Esophagus squamous epithelium (tissue), 5 donors: ENCODE data around the gene NT5DC4. TPM values are rescaled to one million over a fixed set of nuclear protein-coding genes. Genes with fewer than 3 reads are reported as not detected.

Source experiments
- DNase-seq: peaks from one replicate; lab custom pipeline; 2025; lab: John Stamatoyannopoulos, UW
- H3K27ac ChIP-seq, 4 donors: fragments of 200-600 bp; sonication (generic); one replicate each; pipeline ENCODE4 v1.5.1; 2016 to 2019; ENCODE audit warnings: mild to moderate bottlenecking in 1 of 4
- H3K27me3 ChIP-seq, 4 donors: fragments of 200-600 bp; sonication (generic); 1 replicate in 3 of 4; 2 replicates in 1 of 4; pipeline versions ENCODE4 v1.5.1 to v1.6.0; 2017 to 2021; ENCODE audit warnings: antibody characterized with exemption in 1 of 4
- H3K36me3 ChIP-seq, 3 donors: fragments of 200-600 bp; sonication (generic); one replicate each; pipeline ENCODE4 v1.5.1; 2016 to 2019
- H3K4me1 ChIP-seq, 3 donors: fragments of 200-600 bp; sonication (generic); one replicate each; pipeline ENCODE4 v1.5.1; 2017 to 2019
- H3K4me3 ChIP-seq, 4 donors: fragments of 200-600 bp; sonication (generic); 1 replicate in 3 of 4; 2 replicates in 1 of 4; pipeline ENCODE4 v1.5.1; 2016 to 2019; ENCODE audit warnings: mild to moderate bottlenecking in 2 of 4, moderate library complexity in 1 of 4
- H3K9me3 ChIP-seq, 3 donors: fragments of 200-600 bp; sonication (generic); one replicate each; pipeline ENCODE4 v1.5.1; 2016 to 2019
- POLR2A ChIP-seq, 4 donors: fragments of 450-650 bp; IDR thresholded peaks; one replicate each; pipeline ENCODE4 v1.6.1; 2017; ENCODE audit warnings: antibody characterized with exemption in 4 of 4, mild to moderate bottlenecking in 4 of 4, moderate library complexity in 3 of 4
- WGBS, 2 donors: methylation state at CpG; one replicate each; pipeline ENCODE4 v1.1.5; 2018; 5-methylcytosine and 5-hydroxymethylcytosine counted together
- intact Hi-C: fragments of 100-400 bp; cut with DNase I; formaldehyde crosslinking; loops from one replicate; pipeline ENCODE4 v1.15.0; 2022
- total RNA-seq, 4 donors: library from RNA; depleted of rRNA; stranded (reverse); fragments of >200 nt; gene quantifications; one replicate each; pipeline ENCODE4 v1.1.0, GENCODE V29; 2016
- TF ChIP-seq, protein P1 (sequence below), 6 experiments: fragments of 450-650 bp in 4 of 6; fragments of 200-600 bp in 2 of 6; sonication (generic) in 2 of 6; IDR thresholded peaks; one replicate each; pipeline ENCODE4 v1.5.1; 2016 to 2019; ENCODE audit warnings: antibody characterized with exemption in 6 of 6, mild to moderate bottlenecking in 4 of 6, moderate library complexity in 4 of 6
- donor health status: DM: yes; HTN: yes; CAD: no.

NT5DC4 gene
- total RNA-seq, 4 donors from 2014 or later, result not detected

DNA sequence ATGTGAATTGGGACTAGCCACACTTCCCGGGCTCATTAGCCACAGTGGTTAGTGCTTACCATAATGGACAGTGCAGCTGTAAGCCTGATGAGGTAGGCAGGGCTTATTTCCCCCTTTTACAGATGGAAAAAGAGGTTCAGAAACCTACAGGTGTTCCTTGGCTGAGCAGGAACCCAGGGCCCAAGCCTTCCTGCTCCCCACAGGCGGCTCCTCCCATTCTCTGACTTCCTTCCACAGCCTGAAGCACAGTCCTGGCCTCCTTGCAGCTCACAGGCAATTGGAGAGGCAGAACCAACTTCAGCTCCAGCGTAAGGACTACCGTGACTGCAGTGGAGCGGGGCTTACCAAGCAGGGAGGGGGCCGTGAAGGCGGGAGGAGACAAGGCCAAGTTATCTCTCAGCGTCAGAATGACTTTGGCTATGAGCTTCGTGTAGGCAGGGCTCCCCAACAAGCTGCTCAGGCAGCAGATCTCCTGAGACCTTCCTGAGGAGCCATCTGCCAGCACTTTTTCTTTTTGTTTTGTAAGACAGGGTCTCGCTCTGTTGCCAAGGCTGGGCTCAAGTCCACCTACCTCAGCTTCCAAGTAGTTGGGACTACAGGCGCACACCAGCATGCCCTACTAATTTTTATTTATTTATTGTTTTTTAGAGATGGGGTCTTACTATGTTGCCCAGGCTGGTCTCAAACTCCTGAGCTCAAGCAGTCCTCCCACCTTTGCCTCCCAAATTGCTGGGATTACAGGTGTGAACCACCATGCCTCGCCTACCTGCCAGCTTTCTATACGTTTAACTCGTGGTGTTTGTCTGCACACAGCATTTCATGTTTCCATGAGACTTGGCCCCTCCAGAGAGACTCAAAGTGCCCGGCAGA lies 34.2 kb upstream of the NT5DC4 start:
- no peaks in the 10 kb centered on the region for H3K9me3 ChIP-seq
- H3K27ac ChIP-seq, result no peak overlapping the region
- no peak for TF ChIP-seq POLR2A (IDR thresholded peaks at IDR 0.05)
- TF ChIP-seq, protein P1, sequence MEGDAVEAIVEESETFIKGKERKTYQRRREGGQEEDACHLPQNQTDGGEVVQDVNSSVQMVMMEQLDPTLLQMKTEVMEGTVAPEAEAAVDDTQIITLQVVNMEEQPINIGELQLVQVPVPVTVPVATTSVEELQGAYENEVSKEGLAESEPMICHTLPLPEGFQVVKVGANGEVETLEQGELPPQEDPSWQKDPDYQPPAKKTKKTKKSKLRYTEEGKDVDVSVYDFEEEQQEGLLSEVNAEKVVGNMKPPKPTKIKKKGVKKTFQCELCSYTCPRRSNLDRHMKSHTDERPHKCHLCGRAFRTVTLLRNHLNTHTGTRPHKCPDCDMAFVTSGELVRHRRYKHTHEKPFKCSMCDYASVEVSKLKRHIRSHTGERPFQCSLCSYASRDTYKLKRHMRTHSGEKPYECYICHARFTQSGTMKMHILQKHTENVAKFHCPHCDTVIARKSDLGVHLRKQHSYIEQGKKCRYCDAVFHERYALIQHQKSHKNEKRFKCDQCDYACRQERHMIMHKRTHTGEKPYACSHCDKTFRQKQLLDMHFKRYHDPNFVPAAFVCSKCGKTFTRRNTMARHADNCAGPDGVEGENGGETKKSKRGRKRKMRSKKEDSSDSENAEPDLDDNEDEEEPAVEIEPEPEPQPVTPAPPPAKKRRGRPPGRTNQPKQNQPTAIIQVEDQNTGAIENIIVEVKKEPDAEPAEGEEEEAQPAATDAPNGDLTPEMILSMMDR (IDR thresholded peaks at IDR 0.05), result no peak
- peaks cover 0 to 27% (median 0%) of the 10 kb centered on the region in 3 donors for H3K4me1 ChIP-seq
- H3K36me3 ChIP-seq, result no peaks in the 10 kb centered on the region
- WGBS, 2 donors, result 80 to 92% methylated on average over 7 to 9 of the region's 15 CpGs
- H3K4me3 ChIP-seq, result no peak overlapping the region
- intact Hi-C loops, result no loop called here
- DNase-seq, result no peak
- H3K27me3 ChIP-seq, result no peaks in the 10 kb centered on the region

DNA sequence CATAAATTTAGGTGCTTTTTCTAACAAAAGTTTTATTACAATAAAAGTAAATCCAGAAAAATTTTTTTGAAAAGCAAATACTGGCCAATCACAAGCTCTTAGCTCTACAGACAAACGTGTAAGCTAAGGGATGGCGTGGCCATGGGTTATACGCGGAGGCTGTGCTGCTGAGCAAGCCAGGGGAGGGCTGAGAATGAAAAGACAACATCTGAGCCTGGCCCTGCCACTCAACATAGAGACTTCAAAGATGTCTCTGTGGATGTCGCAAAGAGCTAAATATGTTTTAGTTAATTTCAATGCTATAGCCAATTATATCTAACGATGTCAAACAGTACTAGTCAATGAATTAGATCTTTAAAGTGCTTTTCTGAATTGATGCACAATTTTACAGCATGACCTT lies 33.3 kb upstream of the NT5DC4 start:
- intact Hi-C loops, result no loop called here
- Histone ChIP-seq H3K36me3 (no peaks in the 10 kb centered on the region), H3K4me1 (peaks cover 0 to 36% (median 9%) of the 10 kb centered on the region in 3 donors), H3K4me3 (no peak overlapping the region), H3K27me3 (no peaks in the 10 kb centered on the region), H3K9me3 (no peaks in the 10 kb centered on the region), H3K27ac (no peak overlapping the region)
- DNase-seq, result no peak
- whole genome bisulfite sequencing, 2 donors, result 87 to 89% methylated on average over 6 of the region's 6 CpGs
- no peak for TF ChIP-seq POLR2A (IDR thresholded peaks at IDR 0.05)
- TF ChIP-seq, protein P1 (IDR thresholded peaks at IDR 0.05), result no peak

DNA sequence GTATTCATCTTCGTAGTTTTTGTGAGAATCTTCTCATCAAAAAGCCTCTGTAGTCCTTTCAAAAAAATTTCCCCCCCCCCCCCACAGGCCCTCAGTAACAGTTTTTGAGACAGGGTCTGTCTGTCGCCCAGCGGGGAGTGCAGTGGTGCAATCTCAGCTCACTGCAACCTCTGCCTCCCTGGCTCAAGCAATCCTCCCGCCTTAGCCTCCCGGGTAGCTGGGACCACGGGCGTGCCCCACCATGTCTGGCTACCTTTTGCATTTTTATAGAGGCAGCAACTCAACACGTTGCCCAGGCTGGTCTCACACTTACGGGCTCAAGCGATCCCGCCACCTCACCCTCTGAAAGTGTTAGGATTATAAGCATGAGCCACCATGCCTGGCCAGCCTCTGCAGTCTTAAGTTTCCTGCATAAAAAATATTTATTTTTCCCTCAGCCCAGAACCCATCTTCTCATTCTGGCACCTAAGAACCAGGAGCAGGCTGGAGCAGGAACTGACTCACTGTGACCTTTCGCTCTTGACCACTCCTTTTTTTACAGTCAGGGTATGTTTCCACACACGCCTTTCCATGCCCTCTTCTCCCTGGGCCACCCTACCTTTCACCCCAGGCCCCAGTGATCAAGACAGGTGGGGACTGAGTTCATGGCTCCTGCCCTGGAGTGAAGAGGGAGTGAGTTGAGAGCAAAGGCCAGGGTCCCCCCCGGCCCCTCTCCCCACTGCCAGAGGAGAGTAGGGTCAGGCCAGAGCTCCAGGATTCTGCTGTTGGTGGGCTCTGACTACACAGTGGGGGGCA lies 32.5 kb upstream of the NT5DC4 start:
- H3K4me3 ChIP-seq, result no peak overlapping the region
- H3K27ac ChIP-seq, result no peak overlapping the region
- H3K27me3 ChIP-seq, result no peaks in the 10 kb centered on the region
- H3K9me3 ChIP-seq, result no peaks in the 10 kb centered on the region
- intact Hi-C loops, result no loop called here
- WGBS, 2 donors, result 75 to 81% methylated on average over 11 to 14 of the region's 14 CpGs
- H3K36me3 ChIP-seq, result no peaks in the 10 kb centered on the region
- no peak for DNase-seq
- peaks cover 4 to 38% (median 17%) of the 10 kb centered on the region in 3 donors for H3K4me1 ChIP-seq
- TF ChIP-seq POLR2A (IDR thresholded peaks at IDR 0.05), result no peak
- TF ChIP-seq, protein P1 (IDR thresholded peaks at IDR 0.05), result no peak

DNA sequence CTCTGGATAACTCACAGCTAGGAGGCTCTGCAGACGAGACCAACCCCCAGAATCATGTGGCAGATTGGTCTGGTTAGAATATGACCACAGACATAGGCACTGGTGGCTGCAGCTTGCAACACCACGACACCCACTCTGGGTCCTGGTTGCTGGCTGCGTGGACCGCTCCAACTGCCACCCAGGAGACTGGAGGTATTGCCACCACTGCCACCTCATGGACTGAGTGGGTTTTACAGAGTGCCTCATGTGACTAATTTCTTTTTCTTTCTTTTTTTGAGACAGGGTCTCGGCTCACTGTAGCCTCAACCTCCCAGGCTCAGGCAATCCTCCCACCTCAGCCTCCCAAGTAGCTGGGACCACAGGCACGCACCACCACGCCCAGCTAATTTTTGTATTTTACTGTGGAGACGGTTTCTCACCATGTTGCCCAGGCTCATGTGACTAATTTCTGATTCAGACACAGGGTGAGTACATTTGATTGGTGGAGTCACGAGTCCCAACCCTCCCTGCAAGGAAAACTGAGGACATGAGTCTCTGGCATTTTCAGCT lies 29.9 kb upstream of the NT5DC4 start:
- intact Hi-C loops, result no loop called here
- peak overlapping the region in 3 of 4 donors; percentile 9 to 39 (median 21) for H3K4me3 ChIP-seq

More for the DNA sequence above, 29.9 kb upstream of the NT5DC4 start:
- WGBS, 2 donors, result 19 to 28% methylated on average over 9 of the region's 9 CpGs
- DNase-seq, result peak; percentile 27
- TF ChIP-seq, protein P1 (IDR thresholded peaks at IDR 0.05), result peak; percentile 51 to 87 (median 75)
- no peak for TF ChIP-seq POLR2A (IDR thresholded peaks at IDR 0.05)
- Histone ChIP-seq H3K9me3 (no peaks in the 10 kb centered on the region), H3K27me3 (no peaks in the 10 kb centered on the region), H3K36me3 (no peaks in the 10 kb centered on the region), H3K27ac (peak overlapping the region; percentile 6 to 46 (median 25)), H3K4me1 (peaks cover 4 to 31% (median 17%) of the 10 kb centered on the region in 3 donors)
